Gastrocnemius medialis (tissue), 4 donors: Measurements from ENCODE around the gene CYBA.

Experiments used
- CTCF ChIP-seq, 5 experiments: fragments of 450-650 bp in 3 of 5; fragments of 200-600 bp in 2 of 5; sonication (generic) in 2 of 5; IDR thresholded peaks in 4 of 5; conservative IDR thresholded peaks in 1 of 5; 1 replicate in 4 of 5; 2 replicates in 1 of 5; pipeline ENCODE4 v1.5.1; 2016 to 2019; ENCODE audit warnings: antibody characterized with exemption in 5 of 5, mild to moderate bottlenecking in 3 of 5, moderate library complexity in 3 of 5
- POLR2A ChIP-seq, 2 donors: fragments of 450-650 bp; IDR thresholded peaks; one replicate each; pipeline ENCODE4 v1.6.1; 2017; ENCODE audit warnings: antibody characterized with exemption in 2 of 2, mild to moderate bottlenecking in 2 of 2, moderate library complexity in 2 of 2

DNA sequence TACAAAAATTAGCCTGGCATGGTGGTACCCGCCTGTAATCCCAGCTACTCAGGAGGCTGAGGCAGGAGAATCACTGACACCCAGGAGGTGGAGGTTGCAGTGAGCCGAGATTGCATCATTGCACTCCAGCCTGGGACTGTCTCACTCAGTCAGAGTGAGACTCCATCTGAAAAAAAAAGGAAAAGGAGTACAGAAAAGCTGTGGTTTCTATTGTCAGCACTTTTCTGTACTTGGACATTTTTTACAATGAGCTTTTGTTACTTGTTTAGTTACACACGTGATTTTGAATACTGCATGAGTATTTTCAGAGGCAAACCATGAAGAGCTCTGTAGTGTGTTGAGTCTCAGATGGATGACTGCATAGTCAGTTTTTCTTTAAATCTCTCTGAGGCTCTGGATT is 54.4 kb downstream of the CYBA start:
- TF ChIP-seq POLR2A (IDR thresholded peaks at IDR 0.05) (no peak), CTCF (IDR thresholded peaks at IDR 0.05 in 4 of 5, conservative IDR thresholded peaks at IDR 0.05 in 1 of 5) (no peak)
